MCF 10A (cell line): ENCODE measurements around the gene CLIP1. TPM values are rescaled to one million over a fixed set of nuclear protein-coding genes. Genes with fewer than 3 reads are reported as not detected.

ENCODE experiments used
- BruUV-seq: library from RNA; stranded (reverse); fragments of 400-500 nt; replicated peaks from 2 replicates; lab custom pipeline; 2021; lab: Mats Ljungman, UMichigan
- CTCF ChIA-PET: fragments of 300-600 bp; sonication (Branson Sonifier 250); formaldehyde crosslinking; extraction: SDS; loops from one replicate; lab custom pipeline; 2021; ENCODE audit warnings: antibody characterized with exemption, inconsistent platforms; lab: Yijun Ruan, JAX
- POLR2A ChIA-PET: fragments of 300-600, 350-650 bp; sonication (Branson Sonifier 250); formaldehyde crosslinking; extraction: SDS; loops from one replicate; lab custom pipeline; 2020; ENCODE audit warnings: antibody characterized with exemption, inconsistent platforms; lab: Yijun Ruan, JAX
- DNase-seq: peaks from one replicate; pipeline ENCODE4 v3.0.0-alpha.2; 2018; ENCODE audit not compliant: unreplicated experiment
- H3K27ac Mint-ChIP-seq: one replicate; pipeline ENCODE4 v1.8.0; 2022; ENCODE audit warnings: mild to moderate bottlenecking, low read depth, mixed read lengths; ENCODE audit not compliant: unreplicated experiment
- H3K27me3 Mint-ChIP-seq: one replicate; pipeline ENCODE4 v1.8.0; 2022; ENCODE audit warnings: mixed read lengths; ENCODE audit not compliant: insufficient read depth, unreplicated experiment
- H3K36me3 Mint-ChIP-seq: one replicate; pipeline ENCODE4 v1.8.0; 2022; ENCODE audit warnings: mild to moderate bottlenecking, moderate library complexity, mixed read lengths; ENCODE audit not compliant: insufficient read depth, unreplicated experiment
- H3K4me1 Mint-ChIP-seq: one replicate; pipeline ENCODE4 v1.8.0; 2022; ENCODE audit warnings: mixed read lengths; ENCODE audit not compliant: insufficient read depth, unreplicated experiment
- H3K4me3 Mint-ChIP-seq: one replicate; pipeline ENCODE4 v1.8.0; 2022; ENCODE audit warnings: mild to moderate bottlenecking, moderate library complexity, mixed read lengths; ENCODE audit not compliant: unreplicated experiment
- H3K9me3 Mint-ChIP-seq: one replicate; pipeline ENCODE4 v1.8.0; 2022; ENCODE audit warnings: mixed read lengths; ENCODE audit not compliant: unreplicated experiment
- intact Hi-C: fragments of 100-400 bp; cut with micrococcal nuclease; formaldehyde crosslinking; loops from 2 replicates; pipeline ENCODE4 v1.14.1; 2022
- total RNA-seq: library from RNA; stranded (reverse); gene quantifications from 2 replicates; pipeline ENCODE4 v1.2.3, GENCODE V29; 2022
- TF ChIP-seq, protein P1 (sequence below): fragments of 200-600 bp; IDR thresholded peaks from one replicate; pipeline ENCODE4 v1.8.0; 2022; ENCODE audit warnings: antibody characterized with exemption, mild to moderate bottlenecking; ENCODE audit not compliant: unreplicated experiment

CLIP1 gene
- total RNA-seq, 1 experiment from 2014 or later: 92.6 TPM

DNA sequence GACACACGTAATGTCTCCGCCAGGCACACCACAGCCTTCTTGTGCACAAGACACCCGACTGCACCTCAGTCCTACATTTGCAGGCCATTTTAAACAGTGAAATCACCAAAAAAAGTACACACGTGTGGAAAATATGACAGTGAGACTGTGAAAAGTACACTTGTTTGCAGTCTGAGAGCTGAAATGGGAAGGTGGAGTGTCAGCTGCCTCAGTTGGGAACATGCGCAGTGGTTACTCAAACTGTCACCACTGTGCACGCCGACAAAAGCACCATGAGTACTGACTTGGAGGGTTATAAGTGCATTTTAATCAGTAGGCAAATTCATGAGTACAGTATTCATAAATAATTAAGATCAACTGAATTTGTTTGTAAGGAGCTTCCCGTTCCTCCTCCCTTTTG, 171.9 kb downstream of the CLIP1 start:
- intact Hi-C loops: no loop called here
- no peak overlapping the region for H3K4me3 Mint-ChIP-seq
- peaks cover 47% of the 10 kb centered on the region for H3K36me3 Mint-ChIP-seq
- ChIA-PET POLR2A (interaction anchor here (0.5 to 1.5 kb wide), 3 partner anchors 10 to 25 kb away, joined by 3 to 4 read pairs (median 3); no protein-coding TSS in a partner anchor), CTCF (interaction anchor here (0.6 kb wide), 1 partner anchor 12 kb away, joined by 3 read pairs; no protein-coding TSS in a partner anchor)
- H3K4me1 Mint-ChIP-seq: no peaks in the 10 kb centered on the region
- TF ChIP-seq, protein P1, sequence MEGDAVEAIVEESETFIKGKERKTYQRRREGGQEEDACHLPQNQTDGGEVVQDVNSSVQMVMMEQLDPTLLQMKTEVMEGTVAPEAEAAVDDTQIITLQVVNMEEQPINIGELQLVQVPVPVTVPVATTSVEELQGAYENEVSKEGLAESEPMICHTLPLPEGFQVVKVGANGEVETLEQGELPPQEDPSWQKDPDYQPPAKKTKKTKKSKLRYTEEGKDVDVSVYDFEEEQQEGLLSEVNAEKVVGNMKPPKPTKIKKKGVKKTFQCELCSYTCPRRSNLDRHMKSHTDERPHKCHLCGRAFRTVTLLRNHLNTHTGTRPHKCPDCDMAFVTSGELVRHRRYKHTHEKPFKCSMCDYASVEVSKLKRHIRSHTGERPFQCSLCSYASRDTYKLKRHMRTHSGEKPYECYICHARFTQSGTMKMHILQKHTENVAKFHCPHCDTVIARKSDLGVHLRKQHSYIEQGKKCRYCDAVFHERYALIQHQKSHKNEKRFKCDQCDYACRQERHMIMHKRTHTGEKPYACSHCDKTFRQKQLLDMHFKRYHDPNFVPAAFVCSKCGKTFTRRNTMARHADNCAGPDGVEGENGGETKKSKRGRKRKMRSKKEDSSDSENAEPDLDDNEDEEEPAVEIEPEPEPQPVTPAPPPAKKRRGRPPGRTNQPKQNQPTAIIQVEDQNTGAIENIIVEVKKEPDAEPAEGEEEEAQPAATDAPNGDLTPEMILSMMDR: no peak
- no peak for DNase-seq
- no TSS peak for BruUV-seq
- H3K27me3 Mint-ChIP-seq: no peaks in the 10 kb centered on the region
- no peaks in the 10 kb centered on the region for H3K9me3 Mint-ChIP-seq
- no peak overlapping the region for H3K27ac Mint-ChIP-seq

DNA sequence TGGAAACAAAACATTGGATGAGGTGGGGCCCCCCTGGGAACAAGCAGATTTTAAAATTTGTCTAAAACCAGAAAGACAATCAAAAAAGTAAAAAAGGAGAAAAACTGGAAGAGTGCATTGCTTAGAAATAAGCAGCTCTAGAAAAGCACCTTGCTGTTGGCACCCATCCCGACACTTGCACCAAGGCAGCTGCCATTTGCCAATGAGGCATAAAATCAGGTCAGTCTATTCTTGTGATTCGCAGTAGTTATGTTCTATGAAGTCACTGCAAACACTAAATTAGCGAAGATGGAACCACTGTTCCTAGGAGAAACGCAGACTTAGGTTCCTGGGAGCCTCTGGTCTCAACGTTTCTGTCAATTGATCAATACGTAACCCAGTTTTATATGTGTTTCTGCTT, 172.4 kb downstream of the CLIP1 start:
- POLR2A ChIA-PET: interaction anchor here (0.5 to 1.5 kb wide), 3 partner anchors 10 to 25 kb away, joined by 3 to 4 read pairs (median 3); no protein-coding TSS in a partner anchor
- Mint-ChIP-seq H3K4me1 (no peaks in the 10 kb centered on the region), H3K36me3 (peaks cover 42% of the 10 kb centered on the region), H3K4me3 (no peak overlapping the region), H3K9me3 (no peaks in the 10 kb centered on the region), H3K27ac (no peak overlapping the region), H3K27me3 (no peaks in the 10 kb centered on the region)
- BruUV-seq: no TSS peak
- intact Hi-C loops: no loop called here
- CTCF ChIA-PET: interaction anchor here (0.6 kb wide), 1 partner anchor 12 kb away, joined by 3 read pairs; no protein-coding TSS in a partner anchor
- TF ChIP-seq, protein P1: no peak
- DNase-seq: no peak

DNA sequence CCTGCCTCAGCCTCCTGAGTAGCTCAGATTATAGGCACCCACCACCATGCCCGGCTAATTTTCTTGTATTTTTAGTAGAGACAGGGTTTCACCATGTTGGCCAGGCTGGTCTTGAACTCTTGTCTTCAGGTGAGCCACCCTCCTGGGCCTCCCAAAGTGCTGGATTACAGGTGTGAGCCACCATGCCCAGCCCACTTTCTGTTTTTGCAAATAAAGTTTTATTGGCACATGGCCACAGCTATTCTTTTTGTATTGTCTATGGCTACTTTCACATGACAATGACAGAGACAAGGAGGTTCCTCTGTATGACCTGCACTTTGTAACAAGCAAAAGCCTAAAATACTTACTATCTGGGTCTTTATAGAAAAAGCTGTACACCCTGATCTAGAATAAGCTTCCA, 176.9 kb downstream of the CLIP1 start:
- H3K9me3 Mint-ChIP-seq: no peaks in the 10 kb centered on the region
- POLR2A ChIA-PET: interaction anchor here (0.5 to 1.2 kb wide), 3 partner anchors 20 to 439 kb away, joined by 3 to 6 read pairs (median 3); partner anchors contain the start of gene DIABLO

More for the DNA sequence above, 176.9 kb downstream of the CLIP1 start:
- no peak for DNase-seq
- no TSS peak for BruUV-seq
- Mint-ChIP-seq H3K27ac (no peak overlapping the region), H3K36me3 (peaks cover 52% of the 10 kb centered on the region), H3K27me3 (no peaks in the 10 kb centered on the region), H3K4me1 (no peaks in the 10 kb centered on the region), H3K4me3 (no peak overlapping the region)
- CTCF ChIA-PET: interaction anchor here (0.5 to 1.0 kb wide), 2 partner anchors 32 to 1487 kb away, joined by 4 to 5 read pairs; no protein-coding TSS in a partner anchor
- intact Hi-C loops: no loop called here
- TF ChIP-seq, protein P1: no peak
